Spleen (tissue), 7 donors: ENCODE measurements around the gene KCTD4.

Experiments
- POLR2A ChIP-seq, 3 donors: fragments of 450-650 bp; IDR thresholded peaks; one replicate each; pipeline ENCODE4 v1.5.1; 2017; ENCODE audit warnings: antibody characterized with exemption in 3 of 3, mild to moderate bottlenecking in 1 of 3
- TF ChIP-seq, protein P1 (sequence below), 11 experiments: fragments of 200-600 bp in 7 of 11; fragments of 450-650 bp in 4 of 11; sonication (generic) in 4 of 11; IDR thresholded peaks in 8 of 11; conservative IDR thresholded peaks in 3 of 11; 1 replicate in 7 of 11; 2 replicates in 4 of 11; pipeline versions ENCODE4 v1.4.0 to v1.8.0; 2016 to 2021; ENCODE audit warnings: antibody characterized with exemption in 11 of 11, inconsistent platforms in 4 of 11, mild to moderate bottlenecking in 1 of 11
- donor health status: DM: no; HTN: no; CAD: no; lungs with moderate emphysema.
- donor health status: DM: no; HTN: no; CAD: no.
- donor health status: DM: no; HTN: no; CAD: no.

DNA sequence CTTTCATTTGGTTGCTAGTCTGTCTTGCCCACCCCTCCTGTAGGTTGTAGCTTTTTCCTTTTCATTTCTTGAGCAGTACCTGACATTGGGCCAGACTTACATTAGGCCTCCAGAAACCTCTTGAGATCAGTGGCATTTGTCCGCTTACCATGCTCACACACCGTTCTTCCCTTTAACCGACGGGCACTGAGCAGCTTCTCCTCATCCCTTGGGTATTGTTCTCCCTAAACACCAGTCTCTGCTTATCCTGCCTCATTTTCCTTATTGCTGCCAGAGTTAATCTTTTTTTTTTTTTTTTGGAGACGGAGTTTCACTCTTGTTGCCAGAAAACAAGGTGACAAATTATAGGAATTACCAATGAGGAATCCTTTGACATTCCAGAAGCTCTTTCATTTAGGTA, 27.2 kb upstream of the KCTD4 start:
- TF ChIP-seq, protein P1, sequence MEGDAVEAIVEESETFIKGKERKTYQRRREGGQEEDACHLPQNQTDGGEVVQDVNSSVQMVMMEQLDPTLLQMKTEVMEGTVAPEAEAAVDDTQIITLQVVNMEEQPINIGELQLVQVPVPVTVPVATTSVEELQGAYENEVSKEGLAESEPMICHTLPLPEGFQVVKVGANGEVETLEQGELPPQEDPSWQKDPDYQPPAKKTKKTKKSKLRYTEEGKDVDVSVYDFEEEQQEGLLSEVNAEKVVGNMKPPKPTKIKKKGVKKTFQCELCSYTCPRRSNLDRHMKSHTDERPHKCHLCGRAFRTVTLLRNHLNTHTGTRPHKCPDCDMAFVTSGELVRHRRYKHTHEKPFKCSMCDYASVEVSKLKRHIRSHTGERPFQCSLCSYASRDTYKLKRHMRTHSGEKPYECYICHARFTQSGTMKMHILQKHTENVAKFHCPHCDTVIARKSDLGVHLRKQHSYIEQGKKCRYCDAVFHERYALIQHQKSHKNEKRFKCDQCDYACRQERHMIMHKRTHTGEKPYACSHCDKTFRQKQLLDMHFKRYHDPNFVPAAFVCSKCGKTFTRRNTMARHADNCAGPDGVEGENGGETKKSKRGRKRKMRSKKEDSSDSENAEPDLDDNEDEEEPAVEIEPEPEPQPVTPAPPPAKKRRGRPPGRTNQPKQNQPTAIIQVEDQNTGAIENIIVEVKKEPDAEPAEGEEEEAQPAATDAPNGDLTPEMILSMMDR (IDR thresholded peaks at IDR 0.05 in 8 of 11, conservative IDR thresholded peaks at IDR 0.05 in 3 of 11): no peak
- no peak for TF ChIP-seq POLR2A (IDR thresholded peaks at IDR 0.05)
